Heart right ventricle (tissue), 16 donors: ENCODE measurements around the gene TRDN. TPM values are rescaled to one million over a fixed set of nuclear protein-coding genes. Genes with fewer than 3 reads are reported as not detected.

Experiments
- ATAC-seq, 8 donors: fragments of 200-7000 bp; cut with Tn5 transposase; one replicate each; pipeline ENCODE4 v1.9.1; 2020; ENCODE audit warnings: mild to moderate bottlenecking in 8 of 8, moderate library complexity in 8 of 8, moderate number of reproducible peaks in 1 of 8
- DNase-seq, 2 donors: peaks; one replicate each; pipeline ENCODE4 v3.0.0-alpha.2; 2020
- H3K27ac ChIP-seq, 10 donors: fragments of 200-600 bp; sonication (generic) in 2 of 10; one replicate each; pipeline versions ENCODE4 v1.5.0 to v1.8.0; 2020 to 2022; ENCODE audit warnings: mild to moderate bottlenecking in 3 of 10
- H3K27me3 ChIP-seq, 7 donors: fragments of 200-600 bp; one replicate each; pipeline ENCODE4 v1.8.0; 2021 to 2022; ENCODE audit warnings: mild to moderate bottlenecking in 2 of 7
- H3K36me3 ChIP-seq, 9 donors: fragments of 200-600 bp; sonication (generic) in 1 of 9; one replicate each; pipeline versions ENCODE4 v1.5.0 to v1.8.0; 2020 to 2022; ENCODE audit warnings: mild to moderate bottlenecking in 2 of 9
- H3K4me1 ChIP-seq, 9 donors: fragments of 200-600 bp; sonication (generic) in 1 of 9; one replicate each; pipeline versions ENCODE4 v1.5.0 to v1.8.0; 2020 to 2022; ENCODE audit warnings: mild to moderate bottlenecking in 4 of 9
- H3K4me3 ChIP-seq, 10 donors: fragments of 200-600 bp; sonication (generic) in 2 of 10; one replicate each; pipeline versions ENCODE4 v1.5.0 to v1.8.0; 2020 to 2022; ENCODE audit warnings: mild to moderate bottlenecking in 7 of 10, moderate library complexity in 2 of 10
- H3K9me3 ChIP-seq, 11 donors: fragments of 200-600 bp in 10 of 11; sonication (generic) in 2 of 11; one replicate each; pipeline versions ENCODE4 v1.5.0 to v1.8.0; 2013 to 2022; ENCODE audit warnings: mild to moderate bottlenecking in 2 of 11, control low read depth in 1 of 11, moderate library complexity in 1 of 11
- CTCF ChIP-seq, 9 donors: fragments of 200-600 bp; sonication (generic) in 2 of 9; IDR thresholded peaks; one replicate each; pipeline versions ENCODE4 v1.5.0 to v1.8.0; 2021 to 2022; ENCODE audit warnings: antibody characterized with exemption in 9 of 9, mild to moderate bottlenecking in 5 of 9, moderate library complexity in 1 of 9
- WGBS, 2 donors: extraction: QIAGEN DNeasy Blood & Tissue Kit; methylation state at CpG; one replicate each; pipeline ENCODE4 v1.1.7; 2013; ENCODE audit warnings: inconsistent platforms in 1 of 2; 5-methylcytosine and 5-hydroxymethylcytosine counted together
- intact Hi-C, 10 donors: fragments of 100-400 bp; cut with DNase I; formaldehyde crosslinking; loops; one replicate each; pipeline versions ENCODE4 v1.11.1 to v1.14.2; 2022
- polyA plus RNA-seq, 2 donors: library from polyadenylated mRNA; stranded (reverse); fragments of 200-250 nt; gene quantifications; one replicate each; pipeline ENCODE4 v1.2.3, GENCODE V29; 2013
- total RNA-seq, 10 donors: library from RNA; stranded (reverse); fragmentation: NEBNext Ultra II Directional in 3 of 10; extraction: Animal tissue kit (Norgen Biotek cat#: 25700) in 3 of 10; gene quantifications; one replicate each; pipeline versions ENCODE4 v1.2.1 to v1.2.4, GENCODE V29; 2021 to 2023
- donor health status: Arrhythmogenic right ventricular cardiomyopathy.
- donor health status: ischemic (EF 13 %, LVEDD 7.1; RV severe dilation, severe dysfunction).
- donor health status: healthy with polysubstance abuse.
- donor health status: DM: no; HTN: yes; CAD: no.
- donor health status: DM: no; HTN: no; CAD: no.
- donor health status: ischemic (EF 25% LVEDD 6.9; RV normal size, moderate dysfunction).
- donor health status: ischemic (EF 25% LVEDD 5.7; RV mildly dilated, moderate dysfunction).
- donor health status: healthy.
- donor health status: DM: yes; HTN: yes; CAD: no.
- donor health status: Ischemic cardiomyopathy.
- donor health status: ischemic (EF 35%, LVEDD 5.7; RV mildly dilated, moderate dysfunction).
- donor health status: nonischemic (EF 11% LVEDD 7.7; RV severe dilation, severe dysfunction).
- donor health status: DM: yes; HTN: yes; CAD: no.
- donor health status: PGD.
- donor health status: ischemic (EF 29% LVEDD 5.4; RV normal size, mild dysfunction).
- donor health status: nonischemic (EF 23%, LVEDD 6.1; RV moderate dilation, normal function).

The TRDN gene
- total and polyA plus RNA-seq, 12 donors, result 37.6 to 1,141 (median 437) TPM

GRCh38 chr6:123168892-123169773 lies 467.6 kb downstream of the TRDN start:
- no peak overlapping the region for H3K4me3 ChIP-seq
- intact Hi-C loops, result no loop called here
- peaks cover 0 to 10% (median 0%) of the 10 kb centered on the region in 11 donors for H3K9me3 ChIP-seq
- WGBS, 2 donors, result 70 to 77% methylated on average over 2 of the region's 2 CpGs
- DNase-seq (no peak), ATAC-seq (no peak)
- TF ChIP-seq CTCF (IDR thresholded peaks at IDR 0.05), result no peak
- H3K4me1 ChIP-seq, result no peaks in the 10 kb centered on the region
- H3K27ac ChIP-seq, result no peak overlapping the region
- H3K27me3 ChIP-seq, result no peaks in the 10 kb centered on the region
- no peaks in the 10 kb centered on the region for H3K36me3 ChIP-seq

GRCh38 chr6:123168466-123168865 lies 468.3 kb downstream of the TRDN start:
- Histone ChIP-seq H3K27ac (no peak overlapping the region), H3K4me1 (no peaks in the 10 kb centered on the region), H3K27me3 (no peaks in the 10 kb centered on the region), H3K9me3 (peaks cover 0 to 10% (median 0%) of the 10 kb centered on the region in 11 donors), H3K4me3 (no peak overlapping the region), H3K36me3 (no peaks in the 10 kb centered on the region)
- no peak for TF ChIP-seq CTCF (IDR thresholded peaks at IDR 0.05)
- WGBS, 2 donors, result 88 to 92% methylated on average over 1 of the region's 1 CpG
- intact Hi-C loops, result no loop called here
- ATAC-seq, result no peak
- no peak for DNase-seq

Other genes starting within 250 kb of the TRDN start
- gene NKAIN2, start 166.9 kb upstream of the TRDN start, total RNA-seq, result 1 to 10 TPM in 1 of 10 donors, under 1 TPM in 8, not detected in 1; 0.15 to 3.0 (median 0.32) TPM
- under 1 TPM; 0.07 to 0.12 TPM for gene NKAIN2, start 166.9 kb upstream of the TRDN start, polyA plus RNA-seq